Hepatocyte (in vitro differentiated cells): ENCODE measurements around the gene TNFSF11. TPM values are rescaled to one million over a fixed set of nuclear protein-coding genes. Genes with fewer than 3 reads are reported as not detected.
A peak's percentile ranks its signal among the peaks of the same experiment; 100 is the strongest.

Source experiments
- DNase-seq: peaks from one replicate; pipeline ENCODE4 v3.0.0-alpha.2; 2016; ENCODE audit warnings: low spot score
- H2AFZ ChIP-seq: fragments of 200-600 bp; sonication (generic); 2 replicates; pipeline ENCODE4 v1.6.0; 2016; ENCODE audit warnings: antibody characterized with exemption, mild to moderate bottlenecking
- H3K27ac ChIP-seq: fragments of 200-600 bp; sonication (generic); 2 replicates; pipeline ENCODE4 v1.5.1; 2016; ENCODE audit warnings: mild to moderate bottlenecking
- H3K27me3 ChIP-seq: fragments of 200-600 bp; sonication (generic); 2 replicates; pipeline ENCODE4 v1.6.1; 2016
- H3K36me3 ChIP-seq: fragments of 200-600 bp; sonication (generic); replicated peaks from 2 replicates; pipeline ENCODE4 v1.5.1; 2016; ENCODE audit warnings: low read depth; ENCODE audit not compliant: insufficient read depth
- H3K4me1 ChIP-seq: fragments of 200-600 bp; sonication (generic); 2 replicates; pipeline ENCODE4 v1.5.1; 2016; ENCODE audit warnings: mild to moderate bottlenecking, moderate library complexity; ENCODE audit not compliant: insufficient read depth
- H3K4me2 ChIP-seq: fragments of 200-600 bp; sonication (generic); 2 replicates; pipeline ENCODE4 v1.6.0; 2016
- H3K4me3 ChIP-seq: fragments of 200-600 bp; sonication (generic); 2 replicates; pipeline ENCODE4 v1.5.1; 2016; ENCODE audit warnings: mild to moderate bottlenecking
- H3K79me2 ChIP-seq: fragments of 200-600 bp; sonication (generic); 2 replicates; pipeline ENCODE4 v1.6.0; 2017; ENCODE audit warnings: mild to moderate bottlenecking
- H3K9me2 ChIP-seq: fragments of 200-600 bp; sonication (generic); replicated peaks from 2 replicates; pipeline ENCODE4 v1.6.0; 2017; ENCODE audit warnings: mild to moderate bottlenecking; ENCODE audit not compliant: insufficient read depth
- H3K9me3 ChIP-seq: fragments of 200-600 bp; sonication (generic); 2 replicates; pipeline ENCODE4 v1.5.1; 2016; ENCODE audit warnings: low read depth, mild to moderate bottlenecking
- H4K20me1 ChIP-seq: fragments of 200-600 bp; sonication (generic); 2 replicates; pipeline ENCODE4 v1.6.0; 2016; ENCODE audit warnings: mild to moderate bottlenecking; ENCODE audit not compliant: insufficient read depth, poor library complexity, severe bottlenecking
- EZH2 ChIP-seq: fragments of 200-600 bp; sonication (generic); IDR thresholded peaks from 2 replicates; pipeline ENCODE4 v1.6.1; 2016; ENCODE audit warnings: antibody characterized with exemption, mild to moderate bottlenecking, borderline replicate concordance
- EZH2phosphoT487 ChIP-seq: fragments of 200-600 bp; sonication (generic); IDR thresholded peaks from one replicate; pipeline ENCODE4 v1.6.1; 2018; ENCODE audit warnings: antibody characterized with exemption, mild to moderate bottlenecking, low read depth, moderate library complexity; ENCODE audit not compliant: unreplicated experiment, severe bottlenecking
- WGBS: methylation state at CpG from one replicate; pipeline ENCODE4 v1.1.6; 2016; ENCODE audit warnings: low lambda C conversion rate; ENCODE audit errors: missing lambda C conversion rate; 5-methylcytosine and 5-hydroxymethylcytosine counted together
- polyA plus RNA-seq: library from polyadenylated mRNA; unstranded; fragments of >200 nt; fragmentation: Nextera tagmentation; extraction: Ambion mirVana; gene quantifications from 2 replicates; pipeline ENCODE4 v1.2.1, GENCODE V29; 2016
- total RNA-seq: library from RNA; depleted of rRNA; stranded (reverse); fragments of >200 nt; gene quantifications from 2 replicates; pipeline ENCODE4 v1.2.3, GENCODE V29; 2014
- TF ChIP-seq, protein P1 (sequence below): fragments of 200-600 bp; sonication (generic); IDR thresholded peaks from 2 replicates; pipeline ENCODE4 v1.5.1; 2016; ENCODE audit warnings: antibody characterized with exemption, mild to moderate bottlenecking; ENCODE audit not compliant: poor library complexity

Gene TNFSF11, protein sequence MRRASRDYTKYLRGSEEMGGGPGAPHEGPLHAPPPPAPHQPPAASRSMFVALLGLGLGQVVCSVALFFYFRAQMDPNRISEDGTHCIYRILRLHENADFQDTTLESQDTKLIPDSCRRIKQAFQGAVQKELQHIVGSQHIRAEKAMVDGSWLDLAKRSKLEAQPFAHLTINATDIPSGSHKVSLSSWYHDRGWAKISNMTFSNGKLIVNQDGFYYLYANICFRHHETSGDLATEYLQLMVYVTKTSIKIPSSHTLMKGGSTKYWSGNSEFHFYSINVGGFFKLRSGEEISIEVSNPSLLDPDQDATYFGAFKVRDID
- total RNA-seq (0.24 and 0.83 TPM in 2 replicates), polyA plus RNA-seq (0.17 TPM in 1 of 2 replicates, not detected in the other)

DNA sequence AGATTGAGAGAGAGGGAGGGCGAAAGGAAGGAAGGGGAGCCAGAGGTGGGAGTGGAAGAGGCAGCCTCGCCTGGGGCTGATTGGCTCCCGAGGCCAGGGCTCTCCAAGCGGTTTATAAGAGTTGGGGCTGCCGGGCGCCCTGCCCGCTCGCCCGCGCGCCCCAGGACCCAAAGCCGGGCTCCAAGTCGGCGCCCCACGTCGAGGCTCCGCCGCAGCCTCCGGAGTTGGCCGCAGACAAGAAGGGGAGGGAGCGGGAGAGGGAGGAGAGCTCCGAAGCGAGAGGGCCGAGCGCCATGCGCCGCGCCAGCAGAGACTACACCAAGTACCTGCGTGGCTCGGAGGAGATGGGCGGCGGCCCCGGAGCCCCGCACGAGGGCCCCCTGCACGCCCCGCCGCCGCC is at the start of gene TNFSF11:
Gene TNFSF11 (plus strand): TSS at position 142 of the 400 bp plus-strand sequence. CDS start 152 bp downstream, at position 294.
- no peaks in the 10 kb centered on the region for H3K36me3 ChIP-seq
- H3K9me3 ChIP-seq: peaks cover 5% of the 10 kb centered on the region
- H3K4me3 ChIP-seq: peak within 1 kb of the TSS; percentile 52
- peak within 1 kb of the TSS; percentile 91 for H3K4me2 ChIP-seq
- peaks cover 5% of the 10 kb centered on the region for H3K4me1 ChIP-seq
- H3K27ac ChIP-seq: no peak within 1 kb of the TSS
- H4K20me1 ChIP-seq: no peaks in the 10 kb centered on the region
- no peaks in the 10 kb centered on the region for H3K79me2 ChIP-seq
- no peaks in the 10 kb centered on the region for H3K9me2 ChIP-seq
- peak; percentile 22 for DNase-seq
- peaks cover 55% of the 10 kb centered on the region for H3K27me3 ChIP-seq
- WGBS: 5% methylated on average over 15 of the region's 39 CpGs
- peak within 1 kb of the TSS; percentile 88 for H2AFZ ChIP-seq
- TF ChIP-seq EZH2: no peak
- TF ChIP-seq, protein P1, sequence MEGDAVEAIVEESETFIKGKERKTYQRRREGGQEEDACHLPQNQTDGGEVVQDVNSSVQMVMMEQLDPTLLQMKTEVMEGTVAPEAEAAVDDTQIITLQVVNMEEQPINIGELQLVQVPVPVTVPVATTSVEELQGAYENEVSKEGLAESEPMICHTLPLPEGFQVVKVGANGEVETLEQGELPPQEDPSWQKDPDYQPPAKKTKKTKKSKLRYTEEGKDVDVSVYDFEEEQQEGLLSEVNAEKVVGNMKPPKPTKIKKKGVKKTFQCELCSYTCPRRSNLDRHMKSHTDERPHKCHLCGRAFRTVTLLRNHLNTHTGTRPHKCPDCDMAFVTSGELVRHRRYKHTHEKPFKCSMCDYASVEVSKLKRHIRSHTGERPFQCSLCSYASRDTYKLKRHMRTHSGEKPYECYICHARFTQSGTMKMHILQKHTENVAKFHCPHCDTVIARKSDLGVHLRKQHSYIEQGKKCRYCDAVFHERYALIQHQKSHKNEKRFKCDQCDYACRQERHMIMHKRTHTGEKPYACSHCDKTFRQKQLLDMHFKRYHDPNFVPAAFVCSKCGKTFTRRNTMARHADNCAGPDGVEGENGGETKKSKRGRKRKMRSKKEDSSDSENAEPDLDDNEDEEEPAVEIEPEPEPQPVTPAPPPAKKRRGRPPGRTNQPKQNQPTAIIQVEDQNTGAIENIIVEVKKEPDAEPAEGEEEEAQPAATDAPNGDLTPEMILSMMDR: no peak
- no peak for TF ChIP-seq EZH2phosphoT487

DNA sequence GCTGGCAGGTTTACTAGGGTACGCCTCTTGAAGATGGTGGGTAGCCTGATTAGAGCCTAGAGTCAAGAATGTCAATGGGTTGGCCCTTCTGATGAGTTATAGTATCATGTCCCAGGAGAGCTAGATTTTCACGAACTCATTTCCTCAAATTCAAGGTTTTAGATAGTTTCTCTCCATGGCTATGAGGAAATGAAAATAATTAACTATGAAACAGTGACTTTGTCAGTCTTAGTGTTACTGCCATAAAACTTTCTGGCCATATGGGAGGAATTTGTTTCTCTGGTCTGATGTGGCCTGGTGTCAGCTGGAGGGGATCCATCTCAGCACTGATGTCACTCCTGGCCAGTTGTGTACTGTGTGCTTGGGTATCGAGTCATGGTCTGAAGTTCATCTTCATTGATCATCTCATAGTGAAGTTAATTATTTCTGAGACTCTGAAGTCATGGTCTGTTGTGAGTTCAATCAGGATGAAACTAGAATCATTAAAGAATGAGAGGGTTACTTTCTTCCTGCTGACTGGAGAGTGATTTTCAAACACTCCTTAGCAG is 49.4 kb upstream of the TNFSF11 start:
- Histone ChIP-seq H3K9me3 (no peaks in the 10 kb centered on the region), H3K4me2 (no peak overlapping the region), H3K4me1 (peaks cover 4% of the 10 kb centered on the region), H2AFZ (no peak overlapping the region), H3K27ac (peak overlapping the region; percentile 93), H3K79me2 (no peaks in the 10 kb centered on the region), H3K36me3 (no peaks in the 10 kb centered on the region), H3K9me2 (no peaks in the 10 kb centered on the region), H3K27me3 (no peaks in the 10 kb centered on the region), H4K20me1 (no peaks in the 10 kb centered on the region), H3K4me3 (no peak overlapping the region)
- TF ChIP-seq, protein P1: no peak
- no peak for TF ChIP-seq EZH2
- no peak for TF ChIP-seq EZH2phosphoT487
- peak; percentile 71 for DNase-seq
- WGBS: 78% methylated on average over 3 of the region's 3 CpGs

DNA sequence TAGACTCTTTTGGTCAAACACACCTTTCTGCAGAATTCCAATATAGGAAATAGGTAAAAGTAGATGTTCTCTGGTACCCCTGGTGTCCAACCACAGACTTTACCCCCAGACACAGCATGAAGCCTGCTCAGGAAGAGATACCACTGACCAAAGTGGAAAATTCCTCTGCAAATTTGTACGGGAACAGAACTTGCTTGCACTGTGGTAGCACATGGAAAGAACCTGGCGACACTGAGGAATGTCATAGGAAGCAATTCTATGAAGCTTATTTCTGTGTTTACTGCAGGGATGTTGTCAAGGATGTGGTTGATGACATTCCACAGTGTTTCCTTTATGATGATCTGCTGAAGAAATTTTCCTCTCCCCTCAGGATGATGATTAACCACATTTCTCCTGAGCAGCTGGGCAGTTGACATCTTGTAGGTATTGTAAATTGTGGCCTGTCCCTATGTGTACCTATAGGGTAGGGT is 48.9 kb upstream of the TNFSF11 start:
- Histone ChIP-seq H2AFZ (no peak overlapping the region), H3K9me2 (no peaks in the 10 kb centered on the region), H3K27ac (peak overlapping the region; percentile 93), H3K27me3 (no peaks in the 10 kb centered on the region), H3K4me3 (no peak overlapping the region), H3K4me2 (no peak overlapping the region), H3K36me3 (no peaks in the 10 kb centered on the region), H3K79me2 (no peaks in the 10 kb centered on the region), H3K4me1 (peaks cover 4% of the 10 kb centered on the region), H3K9me3 (no peaks in the 10 kb centered on the region), H4K20me1 (no peaks in the 10 kb centered on the region)
- 62% methylated on average over 2 of the region's 2 CpGs for WGBS
- TF ChIP-seq EZH2phosphoT487: no peak
- TF ChIP-seq EZH2: no peak
- TF ChIP-seq, protein P1: no peak
- DNase-seq: peak; percentile 47
